GM11168 (cell line): ENCODE data around the gene OSBPL5.

Experiments used
- in situ Hi-C: fragments of 300-500 bp; cut with MboI; formaldehyde crosslinking; loops from one replicate; pipeline ENCODE4 v1.12.0; 2022; ENCODE audit warnings: low sequenced_read_pairs; ENCODE audit not compliant: unreplicated experiment

Gene OSBPL5

GRCh38 chr11:3164552-3165151 is 458 bp downstream of the OSBPL5 start:
- in situ Hi-C loops, result no loop called here

DNA sequence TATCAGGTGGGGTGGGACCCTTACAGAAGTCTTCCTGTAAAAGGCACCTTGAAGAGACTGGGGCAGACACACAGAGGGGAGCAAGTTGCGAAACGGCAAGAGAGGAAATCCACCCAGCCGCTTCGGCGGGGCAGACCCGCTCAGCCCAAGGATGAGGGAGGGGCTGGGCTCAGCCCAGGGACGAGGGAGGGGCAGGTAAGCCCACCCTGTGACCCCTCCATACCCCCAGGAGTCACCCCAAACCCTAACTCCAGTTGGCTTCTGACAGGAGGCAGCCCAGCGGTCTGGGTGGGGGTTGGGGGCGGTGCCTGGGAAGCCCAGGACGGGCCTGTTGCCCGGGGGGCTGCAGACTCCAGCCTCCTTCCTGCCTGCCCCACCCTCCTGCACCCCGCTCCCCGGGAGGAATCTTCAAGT is 965 bp downstream of the OSBPL5 start:
- in situ Hi-C loops, result no loop called here

- in situ Hi-C loops, result no loop called here
These were observed 1.7 kb downstream of the OSBPL5 start for GRCh38 chr11:3163241-3163981.

DNA sequence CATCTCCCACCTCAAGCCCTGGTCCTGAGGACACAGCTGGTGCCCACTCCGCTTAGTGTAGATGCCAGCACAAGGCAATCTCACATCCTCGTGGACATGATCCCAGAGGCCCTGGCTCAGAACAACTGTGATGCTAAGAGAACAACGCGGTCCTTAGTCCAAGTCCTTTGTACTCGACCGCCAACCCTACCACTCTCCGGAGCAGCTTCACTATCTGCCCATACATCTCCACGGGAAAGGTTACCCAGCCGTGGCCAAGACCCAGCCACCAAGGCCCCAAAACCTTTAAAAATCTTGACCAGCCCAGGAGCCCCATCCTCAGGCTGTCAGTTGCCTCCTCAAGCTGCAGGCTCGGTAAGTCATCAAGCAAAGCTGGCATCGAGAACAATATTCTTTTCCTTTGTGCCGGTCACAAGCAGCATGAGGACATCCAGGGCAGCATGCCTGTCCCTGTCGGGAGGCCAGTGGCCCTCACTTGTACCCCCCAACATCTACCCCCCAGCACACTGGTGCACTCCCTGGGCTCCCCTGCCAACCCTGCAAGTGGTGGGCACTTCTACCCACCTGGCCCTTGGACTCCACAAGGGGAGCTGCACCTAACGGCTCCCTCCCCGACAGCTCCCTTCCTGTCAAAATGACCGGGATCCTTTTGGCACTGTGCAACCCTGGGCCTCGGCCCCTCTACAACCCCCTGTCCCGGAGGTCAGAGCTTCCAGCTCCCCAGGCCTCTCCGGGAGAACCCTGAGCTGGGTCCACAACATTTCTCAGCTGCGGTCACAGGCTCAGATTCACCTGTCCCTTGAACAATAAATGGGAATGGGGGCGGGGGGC is 2.5 kb downstream of the OSBPL5 start:
- in situ Hi-C loops, result no loop called here

GRCh38 chr11:3161720-3162409 is 3.2 kb downstream of the OSBPL5 start:
- in situ Hi-C loops, result no loop called here

DNA sequence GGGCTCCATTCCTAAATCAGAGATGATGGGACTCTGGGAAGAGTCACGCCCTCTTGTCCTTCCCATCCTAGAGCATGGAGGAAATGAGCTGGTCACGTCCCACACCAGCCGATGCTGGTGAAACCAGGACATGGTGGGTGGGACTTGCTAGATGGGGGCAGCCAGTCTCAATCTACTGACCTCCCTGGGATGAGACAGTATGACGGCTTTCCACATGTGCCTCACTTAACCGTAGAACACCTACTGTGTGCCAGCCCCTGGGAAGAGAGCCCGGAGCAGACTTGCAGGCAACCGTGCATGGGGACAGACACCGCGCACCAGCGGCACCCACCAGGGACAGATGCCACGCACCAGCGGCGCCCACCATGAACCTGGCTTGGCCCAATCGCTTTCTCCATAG is 3.8 kb downstream of the OSBPL5 start:
- in situ Hi-C loops, result no loop called here

- in situ Hi-C loops, result no loop called here
These were observed 4.7 kb downstream of the OSBPL5 start for GRCh38 chr11:3160252-3161031.

DNA sequence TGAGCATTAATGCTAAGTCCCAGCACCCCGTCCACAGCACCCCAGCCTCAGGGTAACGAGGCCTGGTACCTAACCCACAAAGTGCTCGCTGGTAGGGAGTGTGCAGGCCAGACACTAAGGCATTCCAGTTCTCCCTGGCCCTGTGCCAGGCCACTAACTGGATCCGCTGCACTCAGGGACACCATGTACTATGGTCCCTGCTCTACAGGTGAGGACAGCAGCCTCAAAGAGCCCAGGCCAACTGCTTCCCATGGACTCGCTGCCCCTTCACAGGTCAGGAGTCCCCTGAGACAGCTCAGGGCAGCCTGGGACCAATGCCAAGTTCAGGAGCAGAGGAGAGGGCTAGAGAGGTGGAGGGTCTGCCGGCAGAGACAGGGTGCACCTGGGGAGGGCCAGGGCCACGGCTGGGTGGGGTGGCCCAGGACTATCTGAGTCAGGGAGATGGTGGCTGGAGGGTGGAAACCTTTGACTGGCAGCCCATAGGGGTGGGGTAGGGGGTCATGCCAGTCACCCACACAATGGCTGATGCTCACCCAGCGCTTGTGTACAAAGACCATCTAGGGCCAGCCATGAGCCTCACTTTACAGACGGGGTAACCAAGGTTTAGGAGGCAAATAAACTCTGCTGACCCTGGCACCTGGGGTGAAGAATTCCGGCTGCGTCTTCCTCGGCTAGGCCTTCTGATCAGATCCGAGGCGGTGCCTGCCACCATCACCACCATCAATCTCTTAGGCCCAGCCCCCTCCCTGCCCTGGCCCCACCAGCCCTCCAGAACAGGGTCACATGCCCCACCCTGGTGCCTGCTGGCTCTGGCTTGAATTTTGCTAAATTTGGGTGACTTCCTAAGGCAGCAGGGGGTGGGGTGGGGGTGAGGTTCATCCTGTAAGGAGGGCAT is 5.6 kb downstream of the OSBPL5 start:
- in situ Hi-C loops, result no loop called here

- in situ Hi-C loops, result no loop called here
These were observed 6.3 kb downstream of the OSBPL5 start for GRCh38 chr11:3158821-3159220.

DNA sequence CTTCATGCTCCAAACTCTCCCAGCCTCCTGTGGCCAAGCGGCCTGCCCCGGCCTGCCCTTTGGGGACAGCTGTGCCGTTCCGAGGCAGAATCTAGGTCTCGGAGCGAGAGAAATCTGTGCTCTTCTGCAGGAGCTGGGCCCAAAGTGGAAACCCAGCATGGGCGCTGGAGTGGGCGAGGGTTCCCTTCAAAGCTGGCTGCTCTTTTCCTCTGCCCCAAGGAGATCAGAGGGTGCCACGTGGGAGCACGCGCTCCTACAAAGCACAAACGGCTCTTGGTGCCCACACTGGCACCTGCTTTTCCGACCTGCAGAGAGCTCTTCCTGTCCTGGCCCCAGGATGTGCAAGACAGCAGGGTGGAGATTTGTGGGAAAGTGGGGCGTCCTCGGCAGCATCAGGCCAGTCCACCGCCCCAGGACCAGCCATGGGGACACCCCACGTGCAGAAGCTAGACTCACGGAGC is 6.9 kb downstream of the OSBPL5 start:
- in situ Hi-C loops, result no loop called here

GRCh38 chr11:3157381-3158130 is 7.6 kb downstream of the OSBPL5 start:
- in situ Hi-C loops, result no loop called here

DNA sequence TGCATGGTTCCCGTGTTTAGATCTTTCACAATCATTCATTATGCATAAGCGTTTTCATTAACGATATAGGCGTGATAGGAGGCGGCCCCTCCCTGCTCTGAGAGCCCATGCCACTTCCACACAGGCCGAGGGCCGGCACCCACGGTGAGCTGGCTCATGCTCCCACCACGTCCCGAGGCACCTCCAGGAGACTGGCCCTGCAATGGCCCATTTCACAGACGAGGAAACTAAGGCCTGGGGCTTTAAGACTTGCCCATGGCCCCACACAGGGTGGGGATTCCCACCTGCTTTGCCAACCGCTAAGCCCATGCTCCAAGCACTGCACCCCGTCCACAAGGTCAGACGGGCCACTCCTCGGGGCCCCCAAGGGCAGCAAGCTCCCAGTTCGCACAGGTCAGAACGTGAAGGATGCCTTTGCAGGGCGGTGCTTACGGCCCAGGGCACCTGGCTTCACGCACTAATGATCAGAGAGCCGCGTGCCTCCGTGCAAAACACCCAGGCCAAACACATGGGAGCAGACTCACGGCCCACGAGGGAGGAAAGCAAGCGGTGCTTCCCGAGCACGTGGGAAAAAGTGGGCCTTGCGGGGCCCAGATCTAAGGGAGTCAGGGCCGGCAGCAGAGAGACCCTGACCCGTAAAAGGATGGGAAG is 8.3 kb downstream of the OSBPL5 start:
- in situ Hi-C loops, result no loop called here

DNA sequence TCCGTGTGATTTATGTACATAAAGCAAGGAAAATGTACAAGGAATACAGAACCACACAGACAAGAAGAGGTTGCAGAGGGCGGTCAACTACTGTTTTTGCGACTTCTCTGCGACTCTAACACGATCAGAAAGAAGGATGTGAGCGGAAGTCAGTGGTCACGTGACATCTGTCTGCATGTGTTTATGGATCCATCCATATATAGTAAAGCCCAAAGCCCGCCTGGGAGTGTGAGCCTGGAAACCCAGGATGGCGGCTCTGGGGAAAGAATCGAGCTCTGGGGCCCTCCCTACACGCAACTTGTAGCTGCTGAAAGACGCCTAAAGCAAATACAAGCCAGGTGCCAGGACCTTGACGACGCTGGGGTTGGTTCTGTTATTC is 8.8 kb downstream of the OSBPL5 start:
- in situ Hi-C loops, result no loop called here

DNA sequence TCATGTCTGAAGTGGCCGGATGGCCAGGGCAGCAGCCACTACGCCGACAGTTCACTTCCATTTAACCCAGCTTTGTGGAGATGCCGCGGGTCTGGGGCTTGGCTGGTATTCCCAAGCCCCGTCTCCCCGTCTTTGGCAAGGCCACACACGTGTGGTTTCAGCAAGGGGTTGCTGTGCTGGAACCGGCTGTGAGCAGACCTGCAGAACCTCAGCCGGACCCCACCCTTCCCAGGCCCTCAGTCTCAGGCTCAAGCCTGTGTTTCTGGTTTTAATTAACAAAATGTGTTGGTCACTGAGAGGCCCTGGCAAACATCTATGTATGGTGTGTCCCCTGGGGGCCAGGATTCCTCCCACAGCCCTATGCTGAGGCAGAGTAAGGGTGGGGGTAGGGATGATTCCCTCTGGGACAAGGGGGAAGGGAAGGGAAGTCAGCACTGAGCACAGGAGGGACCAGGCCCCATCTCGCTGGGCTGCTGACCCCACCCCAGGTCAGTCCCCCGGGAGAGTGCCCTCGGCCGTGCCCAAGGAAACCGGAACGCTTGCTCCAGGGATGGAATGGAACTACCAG is 9.3 kb downstream of the OSBPL5 start:
- in situ Hi-C loops, result no loop called here

- in situ Hi-C loops, result no loop called here
These were observed 9.9 kb downstream of the OSBPL5 start for GRCh38 chr11:3155216-3155615.

GRCh38 chr11:3154001-3154599 is 11.0 kb downstream of the OSBPL5 start:
- in situ Hi-C loops, result no loop called here

DNA sequence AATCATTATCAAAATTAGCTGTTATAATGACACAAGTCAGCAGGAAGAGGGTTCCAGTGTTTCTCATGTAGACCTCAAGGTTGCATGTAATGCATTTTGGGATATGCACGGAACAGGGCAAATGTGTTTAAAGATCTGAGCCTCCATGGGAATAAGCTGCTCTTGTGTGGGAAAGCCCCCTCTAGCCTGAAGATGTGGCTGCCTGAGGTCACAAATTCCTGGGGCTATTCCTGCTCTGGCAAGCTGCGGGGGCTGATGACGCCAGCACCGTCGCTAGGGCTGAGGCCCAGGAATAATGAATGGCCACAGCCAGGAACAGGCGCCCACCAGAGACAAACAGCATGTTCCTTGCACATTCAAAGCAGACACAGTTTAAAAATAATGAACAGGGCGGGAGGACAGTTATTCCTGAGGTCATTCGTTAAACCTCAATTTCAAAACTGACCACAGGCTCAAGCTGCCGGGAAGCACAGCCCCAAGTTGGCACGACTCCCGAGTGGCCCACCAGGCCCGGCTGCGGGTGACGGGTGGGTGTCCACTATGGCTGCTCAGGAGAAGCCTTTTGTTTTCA is 11.7 kb downstream of the OSBPL5 start:
- in situ Hi-C loops, result no loop called here
